HUES6 (cell line): ENCODE data around the gene PEX5L.

Experiments
- H3K27ac ChIP-seq: 2 replicates; pipeline ENCODE4 v1.7.0; 2013; ENCODE audit warnings: low read depth, mild to moderate bottlenecking, low read length, inconsistent platforms
- H3K27me3 ChIP-seq: 2 replicates; pipeline ENCODE4 v1.6.1; 2013; ENCODE audit warnings: low read length; ENCODE audit not compliant: control insufficient read depth, insufficient read depth
- H3K36me3 ChIP-seq: 2 replicates; pipeline ENCODE4 v1.6.1; 2013; ENCODE audit warnings: low read length; ENCODE audit not compliant: control insufficient read depth, insufficient read depth
- H3K4me1 ChIP-seq: 2 replicates; pipeline ENCODE4 v1.6.1; 2013; ENCODE audit warnings: low read length; ENCODE audit not compliant: control insufficient read depth, insufficient read depth
- H3K4me3 ChIP-seq: 2 replicates; pipeline ENCODE4 v1.5.1; 2013; ENCODE audit warnings: low read depth, low read length
- H3K9ac ChIP-seq: one replicate; pipeline ENCODE4 v1.6.1; 2013; ENCODE audit warnings: mild to moderate bottlenecking, low read length
- H3K9me3 ChIP-seq: 2 replicates; pipeline ENCODE4 v1.6.1; 2013; ENCODE audit warnings: low read depth, low read length; ENCODE audit not compliant: control insufficient read depth, insufficient read depth

PEX5L gene

GRCh38 chr3:179871782-179872181 is 165.0 kb downstream of the PEX5L start:
- H3K27ac ChIP-seq: no peak overlapping the region
- H3K27me3 ChIP-seq: no peaks in the 10 kb centered on the region
- H3K4me3 ChIP-seq: no peak overlapping the region
- H3K36me3 ChIP-seq: no peaks in the 10 kb centered on the region
- H3K9ac ChIP-seq: no peak overlapping the region
- no peaks in the 10 kb centered on the region for H3K9me3 ChIP-seq
- no peaks in the 10 kb centered on the region; the same call in 1 of the 2 replicates for H3K4me1 ChIP-seq

GRCh38 chr3:179868715-179869114 is 168.0 kb downstream of the PEX5L start:
- peaks cover 6% of the 10 kb centered on the region; the same call in 1 of the 2 replicates for H3K4me1 ChIP-seq

GRCh38 chr3:179867961-179868360 is 168.8 kb downstream of the PEX5L start:
- Histone ChIP-seq H3K4me3 (no peak overlapping the region), H3K36me3 (no peaks in the 10 kb centered on the region), H3K9me3 (no peaks in the 10 kb centered on the region), H3K27ac (no peak overlapping the region), H3K9ac (no peak overlapping the region), H3K27me3 (no peaks in the 10 kb centered on the region), H3K4me1 (peaks cover 6% of the 10 kb centered on the region; the same call in 1 of the 2 replicates)

More at GRCh38 chr3:179868715-179869114, 168.0 kb downstream of the PEX5L start:
- no peaks in the 10 kb centered on the region for H3K36me3 ChIP-seq
- H3K9me3 ChIP-seq: no peaks in the 10 kb centered on the region
- H3K9ac ChIP-seq: no peak overlapping the region
- H3K27ac ChIP-seq: no peak overlapping the region
- no peak overlapping the region for H3K4me3 ChIP-seq
- H3K27me3 ChIP-seq: no peaks in the 10 kb centered on the region

GRCh38 chr3:179865861-179866505 is 170.8 kb downstream of the PEX5L start:
- Histone ChIP-seq H3K9ac (no peak overlapping the region), H3K9me3 (no peaks in the 10 kb centered on the region), H3K4me3 (no peak overlapping the region), H3K27ac (no peak overlapping the region), H3K36me3 (no peaks in the 10 kb centered on the region), H3K27me3 (no peaks in the 10 kb centered on the region), H3K4me1 (peaks cover 6% of the 10 kb centered on the region; the same call in 1 of the 2 replicates)

GRCh38 chr3:179861953-179862352 is 174.8 kb downstream of the PEX5L start:
- H3K9me3 ChIP-seq: no peaks in the 10 kb centered on the region
- no peak overlapping the region for H3K27ac ChIP-seq
- no peak overlapping the region for H3K9ac ChIP-seq
- no peaks in the 10 kb centered on the region for H3K27me3 ChIP-seq
- H3K4me1 ChIP-seq: 0 out of 2 replicates have a peak, but pooled peaks cover 6% of the 10 kb centered on the region
- no peaks in the 10 kb centered on the region for H3K36me3 ChIP-seq
- H3K4me3 ChIP-seq: no peak overlapping the region

GRCh38 chr3:179861292-179861691 is 175.4 kb downstream of the PEX5L start:
- Histone ChIP-seq H3K27me3 (no peaks in the 10 kb centered on the region), H3K9me3 (no peaks in the 10 kb centered on the region), H3K36me3 (no peaks in the 10 kb centered on the region), H3K9ac (no peak overlapping the region), H3K4me1 (0 out of 2 replicates have a peak, but pooled peaks cover 6% of the 10 kb centered on the region), H3K4me3 (no peak overlapping the region), H3K27ac (no peak overlapping the region)

GRCh38 chr3:179860275-179861107 is 176.2 kb downstream of the PEX5L start:
- Histone ChIP-seq H3K9ac (no peak overlapping the region), H3K36me3 (no peaks in the 10 kb centered on the region), H3K27ac (no peak overlapping the region), H3K4me1 (0 out of 2 replicates have a peak, but pooled peaks cover 4% of the 10 kb centered on the region), H3K27me3 (no peaks in the 10 kb centered on the region), H3K9me3 (no peaks in the 10 kb centered on the region), H3K4me3 (no peak overlapping the region)

- H3K27me3 ChIP-seq: no peaks in the 10 kb centered on the region
- no peak overlapping the region for H3K4me3 ChIP-seq
- H3K27ac ChIP-seq: no peak overlapping the region
- no peak overlapping the region for H3K9ac ChIP-seq
- H3K4me1 ChIP-seq: no peaks in the 10 kb centered on the region
- no peaks in the 10 kb centered on the region for H3K36me3 ChIP-seq
- no peaks in the 10 kb centered on the region for H3K9me3 ChIP-seq
Measured at GRCh38 chr3:179853176-179853575, 183.6 kb downstream of the PEX5L start.

GRCh38 chr3:179852142-179852905 is 184.4 kb downstream of the PEX5L start:
- Histone ChIP-seq H3K9me3 (no peaks in the 10 kb centered on the region), H3K4me1 (no peaks in the 10 kb centered on the region), H3K9ac (no peak overlapping the region), H3K27me3 (no peaks in the 10 kb centered on the region), H3K36me3 (no peaks in the 10 kb centered on the region), H3K27ac (no peak overlapping the region), H3K4me3 (no peak overlapping the region)

GRCh38 chr3:179848711-179849110 is 188.0 kb downstream of the PEX5L start:
- no peak overlapping the region for H3K4me3 ChIP-seq
- no peaks in the 10 kb centered on the region for H3K27me3 ChIP-seq
- H3K36me3 ChIP-seq: no peaks in the 10 kb centered on the region
- H3K9me3 ChIP-seq: no peaks in the 10 kb centered on the region
- no peak overlapping the region for H3K27ac ChIP-seq
- H3K4me1 ChIP-seq: no peaks in the 10 kb centered on the region
- no peak overlapping the region for H3K9ac ChIP-seq
